MV-4-11 (cell line): ENCODE data around the gene SATB1.
"Not testable (repeated sequence)": the region's sequence is repeated elsewhere in the genome, so short reads cannot be mapped to it uniquely, and the experiment has no call there.

Experiments
- DNase-seq: peaks from one replicate; lab custom pipeline; 2025; lab: John Stamatoyannopoulos, UW

Gene SATB1

GRCh38 chr3:18351823-18352744, 73.1 kb downstream of the SATB1 start:
- DNase-seq: no peak

GRCh38 chr3:18351069-18351628, 74.0 kb downstream of the SATB1 start:
- no peak for DNase-seq

- no peak for DNase-seq
Measured at GRCh38 chr3:18349197-18349798, 75.8 kb downstream of the SATB1 start.

GRCh38 chr3:18346097-18346496, 79.0 kb downstream of the SATB1 start:
- no peak for DNase-seq

GRCh38 chr3:18345015-18345367, 80.1 kb downstream of the SATB1 start:
- peak; percentile 40 for DNase-seq

- DNase-seq: no peak
Measured at GRCh38 chr3:18344306-18345014, 80.7 kb downstream of the SATB1 start.

GRCh38 chr3:18343809-18344208, 81.3 kb downstream of the SATB1 start:
- DNase-seq: no peak

GRCh38 chr3:18338827-18339514, 86.2 kb downstream of the SATB1 start:
- DNase-seq: no peak

- DNase-seq: no peak
Measured at GRCh38 chr3:18337231-18337630, 87.9 kb downstream of the SATB1 start.

- peak; percentile 87 for DNase-seq
Measured at GRCh38 chr3:18334837-18335601, 90.1 kb downstream of the SATB1 start.

- DNase-seq: not testable (repeated sequence)
Measured at GRCh38 chr3:18330772-18331441, 94.2 kb downstream of the SATB1 start.

GRCh38 chr3:18308096-18308650, 117.0 kb downstream of the SATB1 start:
- DNase-seq: no peak

- no peak for DNase-seq
Measured at GRCh38 chr3:18307529-18307928, 117.6 kb downstream of the SATB1 start.

GRCh38 chr3:18302517-18302916, 122.6 kb downstream of the SATB1 start:
- DNase-seq: no peak

GRCh38 chr3:18301781-18302180, 123.4 kb downstream of the SATB1 start:
- no peak for DNase-seq

GRCh38 chr3:18300916-18301315, 124.2 kb downstream of the SATB1 start:
- DNase-seq: no peak

GRCh38 chr3:18297126-18297525, 128.0 kb downstream of the SATB1 start:
- DNase-seq: no peak
